Testis (tissue), 3 donors: ENCODE results near the gene TTC22. TPM values are rescaled to one million over a fixed set of nuclear protein-coding genes. Genes with fewer than 3 reads are reported as not detected.

ENCODE experiments used
- DNase-seq: peaks from one replicate; pipeline ENCODE4 v3.0.0-alpha.2; 2019
- H3K27ac ChIP-seq, 2 donors: fragments of 200-600 bp; sonication (generic); one replicate each; pipeline ENCODE4 v1.5.1; 2019
- H3K27me3 ChIP-seq: fragments of 200-600 bp; sonication (generic); one replicate; pipeline ENCODE4 v1.5.1; 2019
- H3K36me3 ChIP-seq: fragments of 200-600 bp; sonication (generic); one replicate; pipeline ENCODE4 v1.5.1; 2017; ENCODE audit warnings: low read depth; ENCODE audit errors: missing control alignments
- H3K4me1 ChIP-seq: fragments of 200-600 bp; sonication (generic); one replicate; pipeline ENCODE4 v1.5.1; 2019
- H3K4me3 ChIP-seq, 2 donors: fragments of 200-600 bp; sonication (generic); one replicate each; pipeline ENCODE4 v1.5.1; 2017 to 2019
- H3K9me3 ChIP-seq: fragments of 200-600 bp; sonication (generic); one replicate; pipeline ENCODE4 v1.5.1; 2017
- POLR2A ChIP-seq: fragments of 450-650 bp; IDR thresholded peaks from one replicate; pipeline ENCODE4 v1.6.1; 2017; ENCODE audit warnings: antibody characterized with exemption, mild to moderate bottlenecking, moderate library complexity
- WGBS, 2 donors: methylation state at CpG; one replicate each; pipeline ENCODE4 v1.1.5; 2018; 5-methylcytosine and 5-hydroxymethylcytosine counted together
- intact Hi-C: fragments of 100-400 bp; cut with DNase I; formaldehyde crosslinking; loops from one replicate; pipeline ENCODE4 v1.15.1; 2023; ENCODE audit warnings: low total_unique reads
- polyA plus RNA-seq: library from polyadenylated mRNA; stranded (reverse); fragments of 350-450 nt; fragmentation: Illumina TruSeq; extraction: RNeasy Lipid Tissue Mini Kit (QIAGEN cat#74804); gene quantifications from one replicate; pipeline ENCODE4 v1.2.3, GENCODE V29; 2014; ENCODE audit warnings: low read depth, low replicate concordance; ENCODE audit not compliant: insufficient read depth
- total RNA-seq, 2 donors: library from RNA; depleted of rRNA; stranded (reverse); fragments of >200 nt; gene quantifications; one replicate each; pipeline ENCODE4 v1.2.3, GENCODE V29; 2016
- TF ChIP-seq, protein P1 (sequence below), 3 experiments: fragments of 450-650 bp in 2 of 3; fragments of 200-600 bp in 1 of 3; sonication (generic) in 1 of 3; IDR thresholded peaks; one replicate each; pipeline ENCODE4 v1.5.1; 2016 to 2019; ENCODE audit warnings: antibody characterized with exemption in 3 of 3, mild to moderate bottlenecking in 2 of 3, moderate library complexity in 1 of 3

The TTC22 gene
- total and polyA plus RNA-seq, 3 donors from 2014 or later: 0.94 to 2.4 (median 1.7) TPM

DNA sequence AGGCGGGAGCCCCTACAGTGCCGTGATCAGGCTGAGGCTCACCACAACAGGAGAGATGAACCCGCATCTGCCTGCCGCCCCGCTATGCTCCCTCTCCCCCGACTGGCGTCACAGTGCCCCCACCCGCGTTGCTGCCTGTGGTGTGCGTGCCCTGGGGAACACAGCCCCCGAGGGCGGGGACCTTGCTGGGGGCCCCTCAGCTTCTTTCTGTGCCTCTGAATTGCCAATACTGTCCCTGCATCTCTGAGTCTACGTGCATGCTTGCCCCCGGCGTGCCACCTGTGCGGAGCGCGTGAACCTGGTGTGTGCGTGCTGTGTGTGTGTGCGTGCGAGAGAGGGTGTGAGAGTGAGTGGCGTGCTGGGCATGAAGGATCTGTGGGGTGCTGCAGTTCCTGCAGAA lies 47.1 kb downstream of the TTC22 start:
- H3K36me3 ChIP-seq: no peaks in the 10 kb centered on the region
- no peak for TF ChIP-seq POLR2A
- TF ChIP-seq, protein P1, sequence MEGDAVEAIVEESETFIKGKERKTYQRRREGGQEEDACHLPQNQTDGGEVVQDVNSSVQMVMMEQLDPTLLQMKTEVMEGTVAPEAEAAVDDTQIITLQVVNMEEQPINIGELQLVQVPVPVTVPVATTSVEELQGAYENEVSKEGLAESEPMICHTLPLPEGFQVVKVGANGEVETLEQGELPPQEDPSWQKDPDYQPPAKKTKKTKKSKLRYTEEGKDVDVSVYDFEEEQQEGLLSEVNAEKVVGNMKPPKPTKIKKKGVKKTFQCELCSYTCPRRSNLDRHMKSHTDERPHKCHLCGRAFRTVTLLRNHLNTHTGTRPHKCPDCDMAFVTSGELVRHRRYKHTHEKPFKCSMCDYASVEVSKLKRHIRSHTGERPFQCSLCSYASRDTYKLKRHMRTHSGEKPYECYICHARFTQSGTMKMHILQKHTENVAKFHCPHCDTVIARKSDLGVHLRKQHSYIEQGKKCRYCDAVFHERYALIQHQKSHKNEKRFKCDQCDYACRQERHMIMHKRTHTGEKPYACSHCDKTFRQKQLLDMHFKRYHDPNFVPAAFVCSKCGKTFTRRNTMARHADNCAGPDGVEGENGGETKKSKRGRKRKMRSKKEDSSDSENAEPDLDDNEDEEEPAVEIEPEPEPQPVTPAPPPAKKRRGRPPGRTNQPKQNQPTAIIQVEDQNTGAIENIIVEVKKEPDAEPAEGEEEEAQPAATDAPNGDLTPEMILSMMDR (IDR thresholded peaks at IDR 0.05): no peak
- H3K27ac ChIP-seq: no peak overlapping the region
- H3K4me1 ChIP-seq: no peaks in the 10 kb centered on the region
- no peaks in the 10 kb centered on the region for H3K9me3 ChIP-seq
- H3K27me3 ChIP-seq: no peaks in the 10 kb centered on the region
- WGBS, 2 donors: 92 to 96% methylated on average over 11 to 22 of the region's 22 CpGs
- no peak overlapping the region for H3K4me3 ChIP-seq
- intact Hi-C loops: no loop called here
- no peak for DNase-seq

DNA sequence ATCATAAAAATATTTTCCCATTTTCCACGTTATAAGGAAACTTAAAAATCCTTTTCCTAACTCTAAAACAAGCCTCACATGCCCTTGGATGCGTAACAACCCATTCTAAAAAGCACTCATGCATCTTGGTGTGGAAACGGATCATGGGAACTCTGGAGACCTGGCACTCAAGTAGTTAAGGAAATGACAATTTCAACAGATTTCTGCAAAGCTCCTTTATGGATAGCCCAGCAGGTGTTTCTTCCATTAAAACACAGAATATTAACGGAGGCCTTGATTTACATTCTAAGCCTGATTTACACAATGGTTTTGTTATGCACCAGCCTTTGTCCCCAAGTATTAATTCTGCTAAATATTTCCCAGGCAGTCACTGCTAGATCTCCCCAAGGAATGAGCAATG lies 49.7 kb downstream of the TTC22 start:
- 80 to 83% methylated on average over 4 of the region's 4 CpGs for WGBS, 2 donors
- no peak for TF ChIP-seq POLR2A
- TF ChIP-seq, protein P1 (IDR thresholded peaks at IDR 0.05): no peak
- Histone ChIP-seq H3K9me3 (no peaks in the 10 kb centered on the region), H3K4me3 (no peak overlapping the region), H3K36me3 (no peaks in the 10 kb centered on the region), H3K27ac (no peak overlapping the region), H3K4me1 (no peaks in the 10 kb centered on the region), H3K27me3 (no peaks in the 10 kb centered on the region)
- intact Hi-C loops: no loop called here
- DNase-seq: no peak

DNA sequence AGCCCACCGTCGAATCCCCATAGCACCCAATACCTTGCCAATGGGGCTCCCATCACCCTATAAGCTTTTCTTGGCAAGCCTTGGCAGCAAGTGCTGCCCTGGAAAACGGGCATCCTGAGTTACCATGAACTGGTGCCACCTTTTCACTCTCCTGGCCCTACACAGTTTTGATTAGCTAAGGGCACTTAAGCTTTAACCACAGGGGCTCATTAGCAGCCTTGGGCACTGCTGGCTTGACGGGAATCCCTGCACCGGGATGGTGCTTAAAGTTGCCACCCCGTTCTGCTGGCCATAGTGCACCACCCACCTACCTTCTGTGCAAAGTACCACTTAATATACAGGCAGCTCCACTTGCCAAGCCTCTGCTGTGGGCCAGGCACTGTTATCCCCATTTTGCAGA lies 50.5 kb downstream of the TTC22 start:
- TF ChIP-seq, protein P1 (IDR thresholded peaks at IDR 0.05): no peak
- TF ChIP-seq POLR2A: no peak
- Histone ChIP-seq H3K4me1 (no peaks in the 10 kb centered on the region), H3K27ac (no peak overlapping the region), H3K9me3 (no peaks in the 10 kb centered on the region), H3K36me3 (no peaks in the 10 kb centered on the region), H3K27me3 (no peaks in the 10 kb centered on the region), H3K4me3 (no peak overlapping the region)
- WGBS, 2 donors: 89 to 92% methylated on average over 6 of the region's 6 CpGs
- DNase-seq: no peak
- intact Hi-C loops: no loop called here

DNA sequence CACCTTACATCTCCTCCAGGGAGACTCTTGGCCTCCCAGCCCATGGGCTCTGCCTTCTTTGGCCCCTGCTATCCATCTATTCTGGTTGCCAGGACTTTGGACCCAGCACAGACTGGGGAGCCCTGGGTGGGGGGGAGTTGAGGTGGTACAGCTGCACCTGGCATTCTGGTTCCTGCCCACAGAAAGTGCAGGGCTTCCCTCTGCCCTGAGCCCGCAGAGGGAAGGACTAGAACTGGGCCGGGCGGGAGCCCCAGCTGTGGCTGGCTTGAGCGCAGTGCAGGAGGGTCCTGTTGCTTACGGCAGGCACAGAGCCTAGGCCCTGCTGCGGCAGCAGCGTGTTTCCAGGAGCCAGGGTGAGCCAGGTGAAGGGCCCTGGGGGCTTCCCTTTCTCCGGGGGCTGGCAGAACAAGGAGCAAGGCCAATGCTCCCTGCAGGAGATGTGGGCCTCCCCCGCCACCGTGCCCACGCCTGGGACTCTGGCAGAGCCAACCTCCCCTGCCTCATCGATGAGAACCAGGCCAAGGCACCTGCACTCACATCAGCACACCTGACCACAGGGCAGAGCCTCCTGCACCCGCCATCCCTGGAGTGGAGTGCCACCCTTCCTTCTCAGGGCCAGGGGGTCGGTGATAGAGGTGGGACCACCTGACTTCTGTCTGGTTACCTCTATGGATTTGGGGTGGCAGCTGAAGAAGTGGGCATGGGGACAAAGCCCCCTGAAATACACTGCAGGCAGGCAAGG lies 52.9 kb downstream of the TTC22 start:
- WGBS, 2 donors: 40 to 88% methylated on average over 1 to 14 of the region's 14 CpGs
- TF ChIP-seq, protein P1 (IDR thresholded peaks at IDR 0.05): no peak
- TF ChIP-seq POLR2A: no peak
- no peaks in the 10 kb centered on the region for H3K9me3 ChIP-seq

DNA sequence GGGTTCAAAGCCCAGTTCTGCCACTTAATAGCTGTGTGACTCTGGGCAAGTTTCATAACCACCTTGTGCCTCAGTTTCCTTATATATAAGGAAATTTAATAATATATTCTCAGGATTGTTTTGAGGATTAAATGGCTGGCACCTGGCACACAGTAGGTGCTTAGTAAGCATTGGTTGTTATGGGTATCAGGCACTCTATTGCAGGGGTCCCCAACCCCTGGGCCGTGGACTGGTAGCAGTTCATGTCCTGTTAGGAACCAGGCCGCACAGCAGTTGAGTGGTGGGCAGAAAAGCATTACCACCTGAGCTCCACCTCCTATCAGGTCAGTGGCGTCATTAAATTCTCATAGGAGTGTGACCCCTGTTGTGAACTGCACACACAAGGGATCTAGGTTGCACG lies 55.3 kb downstream of the TTC22 start:
- Histone ChIP-seq H3K36me3 (no peaks in the 10 kb centered on the region), H3K4me1 (no peaks in the 10 kb centered on the region), H3K27me3 (no peaks in the 10 kb centered on the region), H3K27ac (no peak overlapping the region), H3K9me3 (no peaks in the 10 kb centered on the region), H3K4me3 (no peak overlapping the region)
- 95% methylated on average over 4 of the region's 4 CpGs for WGBS, 2 donors
- no peak for DNase-seq
- no peak for TF ChIP-seq POLR2A
- TF ChIP-seq, protein P1 (IDR thresholded peaks at IDR 0.05): no peak
- intact Hi-C loops: no loop called here

More for the DNA sequence above, 52.9 kb downstream of the TTC22 start:
- Histone ChIP-seq H3K4me1 (no peaks in the 10 kb centered on the region), H3K27me3 (no peaks in the 10 kb centered on the region), H3K27ac (no peak overlapping the region), H3K36me3 (no peaks in the 10 kb centered on the region), H3K4me3 (no peak overlapping the region)
- no peak for DNase-seq
- intact Hi-C loops: no loop called here
